Common myeloid progenitor, CD34-positive (primary cell): ENCODE data around the gene NEK7.

Source experiments
- CTCF ChIA-PET: fragments of 350-600 bp; sonication (Branson Sonifier 250); formaldehyde crosslinking; loops from one replicate; lab custom pipeline; 2021; ENCODE audit warnings: antibody characterized with exemption; lab: Charles Lee
- POLR2A ChIA-PET: fragments of 350-600 bp; sonication (Branson Sonifier 250); formaldehyde crosslinking; loops from one replicate; lab custom pipeline; 2021; ENCODE audit warnings: antibody characterized with exemption; lab: Charles Lee
- DNase-seq, 3 donors: peaks; one replicate each; pipeline versions ENCODE4 v3.0.0 to v3.0.0-alpha.2; 2013
- H3K27ac ChIP-seq, 2 experiments: 1 replicate in 1 of 2; 2 replicates in 1 of 2; pipeline ENCODE4 v1.7.0; 2013; ENCODE audit warnings: inconsistent platforms in 2 of 2, low read length in 2 of 2, mild to moderate bottlenecking in 2 of 2, low read depth in 1 of 2, moderate library complexity in 1 of 2; ENCODE audit not compliant: severe bottlenecking in 2 of 2, insufficient read depth in 1 of 2, poor library complexity in 1 of 2
- H3K27me3 ChIP-seq, 5 experiments: replicated peaks in 2 of 5; 1 replicate in 3 of 5; 2 replicates in 2 of 5; pipeline versions ENCODE4 v1.6.1 to v1.7.0; 2013; ENCODE audit warnings: low read length in 4 of 5, mild to moderate bottlenecking in 2 of 5, moderate library complexity in 2 of 5, inconsistent platforms in 1 of 5; ENCODE audit not compliant: insufficient read depth in 5 of 5, control insufficient read depth in 4 of 5
- H3K36me3 ChIP-seq, 4 experiments: 1 replicate in 2 of 4; 2 replicates in 2 of 4; pipeline versions ENCODE4 v1.6.1 to v1.7.0; 2013; ENCODE audit warnings: low read length in 3 of 4, control low read depth in 1 of 4, mild to moderate bottlenecking in 1 of 4; ENCODE audit not compliant: control insufficient read depth in 4 of 4, insufficient read depth in 4 of 4
- H3K4me1 ChIP-seq, 4 experiments: 1 replicate in 3 of 4; 2 replicates in 1 of 4; pipeline versions ENCODE4 v1.6.1 to v1.7.1; 2013; ENCODE audit warnings: low read length in 3 of 4, mild to moderate bottlenecking in 3 of 4, control low read depth in 1 of 4, inconsistent platforms in 1 of 4, moderate library complexity in 1 of 4; ENCODE audit not compliant: control insufficient read depth in 4 of 4, insufficient read depth in 4 of 4; ENCODE audit errors: control extremely low read depth in 1 of 4
- H3K4me3 ChIP-seq, 7 experiments: 1 replicate in 4 of 7; 2 replicates in 3 of 7; pipeline versions ENCODE4 v1.5.1 to v1.7.0; 2013; ENCODE audit warnings: mild to moderate bottlenecking in 7 of 7, low read length in 6 of 7, moderate library complexity in 6 of 7, inconsistent platforms in 2 of 7, low read depth in 2 of 7, control low read depth in 1 of 7; ENCODE audit not compliant: insufficient read depth in 4 of 7, control insufficient read depth in 1 of 7; ENCODE audit errors: extremely low read depth in 1 of 7
- H3K9me3 ChIP-seq, 5 experiments: 1 replicate in 4 of 5; 2 replicates in 1 of 5; pipeline versions ENCODE4 v1.6.1 to v1.7.1; 2013; ENCODE audit warnings: low read length in 4 of 5, mild to moderate bottlenecking in 2 of 5, inconsistent platforms in 1 of 5, low read depth in 1 of 5, moderate library complexity in 1 of 5; ENCODE audit not compliant: control insufficient read depth in 4 of 5, insufficient read depth in 2 of 5; ENCODE audit errors: control extremely low read depth in 1 of 5
- WGBS: methylation state at CpG from one replicate; pipeline ENCODE4 v1.1.5; 2013; ENCODE audit not compliant: insufficient coverage; 5-methylcytosine and 5-hydroxymethylcytosine counted together

NEK7 gene

GRCh38 chr1:198280080-198280479, 123.3 kb downstream of the NEK7 start:
- Histone ChIP-seq H3K36me3 (peaks cover 7 to 15% (median 10%) of the 10 kb centered on the region in 4 experiments), H3K27me3 (no peaks in the 10 kb centered on the region), H3K9me3 (no peaks in the 10 kb centered on the region), H3K4me1 (peaks cover 0 to 3% (median 0%) of the 10 kb centered on the region in 4 experiments), H3K27ac (no peak overlapping the region), H3K4me3 (no peak overlapping the region)
- ChIA-PET POLR2A (no interaction called here), CTCF (no interaction called here)
- DNase-seq, result no peak
- 100% methylated on average over 1 of the region's 2 CpGs for WGBS

GRCh38 chr1:198281911-198282310, 125.1 kb downstream of the NEK7 start:
- DNase-seq, result no peak

GRCh38 chr1:198283222-198283621, 126.4 kb downstream of the NEK7 start:
- Histone ChIP-seq H3K27ac (no peak overlapping the region), H3K27me3 (no peaks in the 10 kb centered on the region), H3K9me3 (no peaks in the 10 kb centered on the region), H3K36me3 (peaks cover 12 to 24% (median 18%) of the 10 kb centered on the region in 4 experiments), H3K4me1 (peaks cover 0 to 3% (median 0%) of the 10 kb centered on the region in 4 experiments), H3K4me3 (no peak overlapping the region)
- 100% methylated on average over 4 of the region's 6 CpGs for WGBS
- no peak for DNase-seq
- ChIA-PET POLR2A (no interaction called here), CTCF (interaction anchor here (1.1 to 1.6 kb wide), 2 partner anchors 9 to 13 kb away, joined by 3 read pairs; no protein-coding TSS in a partner anchor)

More at GRCh38 chr1:198281911-198282310, 125.1 kb downstream of the NEK7 start:
- WGBS, result 100% methylated on average over 1 of the region's 1 CpG
- Histone ChIP-seq H3K4me1 (peaks cover 0 to 3% (median 0%) of the 10 kb centered on the region in 4 experiments), H3K4me3 (no peak overlapping the region), H3K36me3 (peaks cover 12 to 24% (median 16%) of the 10 kb centered on the region in 4 experiments), H3K27me3 (no peaks in the 10 kb centered on the region), H3K27ac (no peak overlapping the region), H3K9me3 (no peaks in the 10 kb centered on the region)
- ChIA-PET CTCF (interaction anchor here (0.6 kb wide), 1 partner anchor 11 kb away, joined by 3 read pairs; no protein-coding TSS in a partner anchor), POLR2A (no interaction called here)

- ChIA-PET POLR2A (no interaction called here), CTCF (interaction anchor here (0.6 to 1.0 kb wide), 2 partner anchors 11 to 417 kb away, joined by 3 read pairs; no protein-coding TSS in a partner anchor)
- Histone ChIP-seq H3K4me3 (no peak overlapping the region), H3K27me3 (no peaks in the 10 kb centered on the region), H3K4me1 (peaks cover 0 to 7% (median 0%) of the 10 kb centered on the region in 4 experiments), H3K27ac (no peak overlapping the region), H3K9me3 (no peaks in the 10 kb centered on the region), H3K36me3 (peaks cover 9 to 15% (median 11%) of the 10 kb centered on the region in 4 experiments)
- no peak for DNase-seq
- 100% methylated on average over 3 of the region's 4 CpGs for WGBS
These were observed 131.1 kb downstream of the NEK7 start for GRCh38 chr1:198287916-198288315.

- DNase-seq, result no peak
- Histone ChIP-seq H3K4me3 (no peak overlapping the region), H3K4me1 (peaks cover 0 to 11% (median 3%) of the 10 kb centered on the region in 4 experiments), H3K27ac (no peak overlapping the region), H3K27me3 (no peaks in the 10 kb centered on the region), H3K36me3 (peaks cover 7 to 15% (median 10%) of the 10 kb centered on the region in 4 experiments), H3K9me3 (no peaks in the 10 kb centered on the region)
- ChIA-PET POLR2A (no interaction called here), CTCF (interaction anchor here (1.0 to 1.2 kb wide), 2 partner anchors 14 to 177 kb away, joined by 3 read pairs; no protein-coding TSS in a partner anchor)
- 100% methylated on average over 1 of the region's 7 CpGs for WGBS
These were observed 133.4 kb downstream of the NEK7 start for GRCh38 chr1:198290089-198290683.

- DNase-seq, result no peak
- Histone ChIP-seq H3K27ac (no peak overlapping the region), H3K27me3 (no peaks in the 10 kb centered on the region), H3K36me3 (peaks cover 8 to 18% (median 12%) of the 10 kb centered on the region in 4 experiments), H3K4me3 (no peak overlapping the region), H3K9me3 (no peaks in the 10 kb centered on the region), H3K4me1 (peaks cover 0 to 11% (median 3%) of the 10 kb centered on the region in 4 experiments)
- POLR2A ChIA-PET, result no interaction called here
- CTCF ChIA-PET, result interaction anchor here (1.0 kb wide), 1 partner anchor 13 kb away, joined by 3 read pairs; no protein-coding TSS in a partner anchor
These were observed 134.2 kb downstream of the NEK7 start for GRCh38 chr1:198291036-198291435.

GRCh38 chr1:198291924-198292323, 135.1 kb downstream of the NEK7 start:
- no peaks in the 10 kb centered on the region for H3K27me3 ChIP-seq
- POLR2A ChIA-PET, result no interaction called here
- DNase-seq, result no peak
- peaks cover 3 to 14% (median 10%) of the 10 kb centered on the region in 4 experiments for H3K36me3 ChIP-seq
- H3K4me1 ChIP-seq, result peaks cover 0 to 11% (median 3%) of the 10 kb centered on the region in 4 experiments
- no peak overlapping the region for H3K4me3 ChIP-seq
- no peaks in the 10 kb centered on the region for H3K9me3 ChIP-seq
- H3K27ac ChIP-seq, result no peak overlapping the region
- CTCF ChIA-PET, result no interaction called here
